GM18951 (cell line): Measurements from ENCODE around the gene SETBP1.

Experiments used
- POLR2A ChIP-seq: IDR thresholded peaks from 4 replicates; pipeline ENCODE4 v1.6.1; 2011; ENCODE audit warnings: mild to moderate bottlenecking; ENCODE audit not compliant: insufficient read length, insufficient read depth; ENCODE audit errors: extremely low read depth
- in situ Hi-C: fragments of 300-500 bp; cut with MboI; formaldehyde crosslinking; loops from one replicate; pipeline ENCODE4 v1.12.0; 2022; ENCODE audit warnings: low sequenced_read_pairs, mixed read lengths, inconsistent platforms; ENCODE audit not compliant: unreplicated experiment

The SETBP1 gene

DNA sequence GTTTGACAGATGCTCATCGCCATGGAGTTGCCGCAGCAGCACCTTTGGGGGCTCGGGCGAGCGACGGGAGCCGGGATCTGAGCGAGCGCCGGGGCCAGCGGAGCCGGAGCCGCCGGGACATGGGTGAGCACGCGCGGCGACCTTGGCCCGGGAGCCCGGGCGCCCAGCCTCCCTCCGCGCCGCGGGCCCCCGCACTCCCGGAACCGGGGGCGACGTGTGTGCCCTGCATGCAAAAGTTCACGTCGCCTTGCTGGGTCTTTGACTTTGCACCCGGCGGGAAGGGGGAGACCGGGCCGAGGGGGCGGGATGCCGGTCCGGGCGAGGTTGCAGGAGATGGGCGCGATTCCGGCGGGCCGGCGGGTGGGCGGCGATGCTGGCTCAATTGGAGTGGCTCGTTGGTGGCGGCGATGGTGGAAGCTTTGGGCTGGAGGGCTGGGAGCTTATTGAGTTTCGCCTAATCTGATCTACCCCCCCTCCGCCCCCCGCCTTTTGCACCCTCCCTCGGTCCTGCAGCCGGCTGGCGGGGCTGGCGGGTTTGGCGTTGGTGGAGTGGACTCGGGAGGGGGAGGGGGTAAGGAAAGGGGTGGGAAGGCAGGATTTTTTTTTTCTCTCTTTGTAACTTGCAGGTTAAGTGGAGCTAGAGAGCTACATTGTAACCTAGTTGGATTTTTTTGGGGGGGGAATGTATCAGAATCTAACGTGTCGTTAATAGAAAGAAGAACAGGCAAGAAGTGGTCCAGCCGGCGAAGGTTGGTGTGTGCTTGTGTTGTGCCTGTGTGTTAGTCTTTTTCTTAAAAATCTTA is at the start of gene SETBP1:
Gene SETBP1, plus strand, starts transcription at position 616 of the 803 bp plus-strand sequence. CDS start 20,459 bp downstream, outside the sequence.
- in situ Hi-C loops, result loop anchor here (25.0 kb wide), 1 partner anchor 532 kb away; no protein-coding TSS in a partner anchor
- peak; percentile 32 for TF ChIP-seq POLR2A

GRCh38 chr18:44632469-44633145 is 48.1 kb upstream of the SETBP1 start:
- no peak for TF ChIP-seq POLR2A
- in situ Hi-C loops, result no loop called here

GRCh38 chr18:44635546-44635945 is 45.1 kb upstream of the SETBP1 start:
- in situ Hi-C loops, result no loop called here
- TF ChIP-seq POLR2A, result no peak

DNA sequence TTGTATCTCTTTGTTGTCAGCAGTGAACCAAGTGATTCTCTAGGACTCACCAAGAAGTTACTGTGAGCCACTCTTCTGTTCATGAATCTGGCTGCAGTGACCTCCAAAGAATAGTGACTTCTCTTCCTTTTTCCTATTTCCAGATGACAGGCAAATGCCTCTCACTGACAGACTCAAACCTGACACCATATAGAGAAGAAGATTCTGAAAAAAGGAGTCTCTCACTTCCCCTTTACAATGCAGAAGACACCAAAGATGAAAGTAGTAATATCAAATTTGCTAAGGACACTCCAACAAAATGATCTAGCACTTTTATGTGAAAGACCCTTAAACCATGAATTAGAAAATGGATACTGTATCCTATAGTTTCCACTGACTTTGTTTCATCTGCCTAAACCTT is 44.4 kb upstream of the SETBP1 start:
- in situ Hi-C loops, result no loop called here
- TF ChIP-seq POLR2A, result no peak

DNA sequence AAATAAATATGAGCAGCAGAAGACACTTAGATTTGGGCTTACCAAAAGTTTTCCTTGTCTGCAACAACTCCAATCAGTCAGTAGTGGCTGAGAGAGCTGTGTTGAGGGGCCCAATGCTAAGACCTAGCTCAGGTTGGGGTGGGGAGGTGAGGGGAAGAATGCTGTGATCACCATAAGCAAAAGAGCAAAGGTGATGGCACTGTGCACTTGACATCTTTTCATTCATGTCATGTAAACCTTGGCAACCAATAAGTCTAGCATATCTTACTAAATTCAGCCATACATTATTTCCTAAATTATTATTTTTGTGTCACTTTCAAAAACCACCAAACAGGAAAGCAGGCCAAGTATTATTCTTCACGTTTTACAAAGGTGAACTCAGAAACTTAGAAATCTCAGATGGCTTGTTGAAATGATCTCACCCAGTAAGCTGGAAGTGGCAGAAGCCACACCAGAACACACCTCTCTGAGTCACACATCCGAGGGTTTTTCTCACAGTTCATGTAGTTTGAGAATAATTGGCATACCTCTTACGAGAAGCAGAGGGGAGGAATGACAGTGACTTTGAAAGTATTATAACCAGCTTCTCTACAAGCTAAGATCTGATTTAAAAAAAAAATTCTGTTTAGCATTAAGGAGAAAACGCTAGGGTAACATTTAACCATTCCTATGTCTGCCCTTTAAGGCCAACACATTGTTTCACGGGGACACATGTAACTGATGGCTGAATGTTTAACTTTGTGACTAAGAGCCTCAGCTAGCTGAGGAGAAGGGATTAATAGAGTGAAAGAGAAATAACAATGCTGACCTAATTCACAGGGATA is 43.3 kb upstream of the SETBP1 start:
- no peak for TF ChIP-seq POLR2A
- in situ Hi-C loops, result no loop called here

GRCh38 chr18:44638034-44638540 is 42.6 kb upstream of the SETBP1 start:
- TF ChIP-seq POLR2A, result no peak
- in situ Hi-C loops, result no loop called here

GRCh38 chr18:44638811-44639210 is 41.9 kb upstream of the SETBP1 start:
- in situ Hi-C loops, result no loop called here
- TF ChIP-seq POLR2A, result no peak

DNA sequence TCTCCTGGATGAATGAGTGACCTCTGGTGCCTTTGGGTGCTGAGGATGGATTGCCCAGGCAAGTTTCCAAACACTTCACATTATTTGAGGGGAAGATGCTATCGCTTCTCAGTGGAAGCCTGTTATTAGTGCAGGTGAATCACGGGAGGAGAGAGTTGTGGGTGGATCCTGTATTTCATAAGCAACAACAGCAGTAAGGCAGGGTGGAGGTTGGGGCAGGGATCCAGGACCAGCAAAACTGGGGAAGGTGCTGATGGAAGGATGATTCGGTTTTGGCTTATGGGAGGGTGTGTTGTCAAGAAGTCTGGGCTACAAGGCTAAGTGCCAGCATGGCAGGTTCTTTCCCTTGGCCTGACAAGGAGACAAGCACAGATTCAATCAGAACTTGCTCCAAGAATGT is 37.7 kb upstream of the SETBP1 start:
- no peak for TF ChIP-seq POLR2A
- in situ Hi-C loops, result no loop called here

GRCh38 chr18:44651478-44651877 is 29.2 kb upstream of the SETBP1 start:
- no peak for TF ChIP-seq POLR2A
- in situ Hi-C loops, result no loop called here

GRCh38 chr18:44651918-44652572 is 28.6 kb upstream of the SETBP1 start:
- no peak for TF ChIP-seq POLR2A
- in situ Hi-C loops, result no loop called here

DNA sequence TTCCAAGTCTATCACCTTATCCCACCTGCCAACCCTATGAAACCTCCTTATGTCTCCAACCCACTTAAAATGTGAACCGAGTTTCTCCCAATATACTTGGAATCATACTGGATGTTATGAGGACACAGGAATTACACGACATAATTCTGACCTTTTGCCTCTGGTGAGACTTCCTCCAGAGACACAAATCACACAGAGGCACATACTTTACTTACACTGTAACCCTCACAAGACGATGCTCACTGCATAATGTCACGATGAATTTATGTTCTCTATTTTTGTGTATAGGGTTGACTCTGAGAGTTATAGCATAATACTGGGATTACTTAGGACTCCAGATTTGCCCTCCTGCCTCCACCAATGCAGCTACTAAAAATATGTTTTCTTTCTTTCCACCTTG is 28.0 kb upstream of the SETBP1 start:
- TF ChIP-seq POLR2A, result no peak
- in situ Hi-C loops, result no loop called here

GRCh38 chr18:44654573-44654972 is 26.1 kb upstream of the SETBP1 start:
- in situ Hi-C loops, result no loop called here
- no peak for TF ChIP-seq POLR2A
